ENCODE data around the gene SLC39A11.

SLC39A11 gene

GRCh38 chr17:72754513-72754912, 338.0 kb downstream of the SLC39A11 start (continued):
- no peak for TF ChIP-seq TCF4 (CRISPR knock-in tag; IDR thresholded peaks at IDR 0.05; ENCODE audit: borderline replicate concordance)
- no peak for TF ChIP-seq ARNTL (CRISPR knock-in tag; IDR thresholded peaks at IDR 0.05; ENCODE audit: borderline replicate concordance, low read depth)
- TF ChIP-seq ISL1 (CRISPR knock-in tag; IDR thresholded peaks at IDR 0.05) = no peak
- no peak for TF ChIP-seq GLIS3 (CRISPR knock-in tag; IDR thresholded peaks at IDR 0.05)
- TF ChIP-seq POU6F1 (CRISPR knock-in tag; IDR thresholded peaks at IDR 0.05; ENCODE audit: borderline replicate concordance, low read depth) = no peak

DNA sequence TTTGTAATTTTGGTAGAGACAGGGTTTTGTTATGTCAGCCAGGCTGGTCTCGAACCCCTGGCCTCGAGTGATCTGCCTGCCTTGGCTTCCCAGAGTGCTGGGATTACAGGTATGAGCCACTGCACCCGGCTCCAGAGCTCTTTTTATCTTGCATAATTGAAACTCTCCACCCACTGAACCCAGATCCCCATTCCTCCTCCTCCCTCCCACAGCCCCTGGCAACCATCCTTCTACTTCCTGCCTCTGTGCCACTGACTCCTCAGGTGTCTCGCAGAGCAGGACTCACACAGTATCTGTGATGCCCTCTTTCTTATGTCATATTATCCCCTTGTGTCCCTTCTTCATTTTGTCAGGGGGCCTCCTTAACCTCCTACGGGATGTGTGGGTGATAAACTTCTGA, 340.7 kb downstream of the SLC39A11 start:
- no peak for TF ChIP-seq ESRRG (CRISPR knock-in tag; IDR thresholded peaks at IDR 0.05)
- no peak for TF ChIP-seq ZFP30 (CRISPR knock-in tag; IDR thresholded peaks at IDR 0.05)
- TF ChIP-seq ZC3H10 (CRISPR knock-in tag; IDR thresholded peaks at IDR 0.05) = no peak
- no peak for TF ChIP-seq PATZ1 (CRISPR knock-in tag; IDR thresholded peaks at IDR 0.05; ENCODE audit: borderline replicate concordance)
- TF ChIP-seq TCF4 (CRISPR knock-in tag; IDR thresholded peaks at IDR 0.05; ENCODE audit: borderline replicate concordance) = no peak
- ATAC-seq = no peak

GRCh38 chr17:72749119-72749572, 343.3 kb downstream of the SLC39A11 start:
- no peak for ATAC-seq
- TF ChIP-seq, protein P1, sequence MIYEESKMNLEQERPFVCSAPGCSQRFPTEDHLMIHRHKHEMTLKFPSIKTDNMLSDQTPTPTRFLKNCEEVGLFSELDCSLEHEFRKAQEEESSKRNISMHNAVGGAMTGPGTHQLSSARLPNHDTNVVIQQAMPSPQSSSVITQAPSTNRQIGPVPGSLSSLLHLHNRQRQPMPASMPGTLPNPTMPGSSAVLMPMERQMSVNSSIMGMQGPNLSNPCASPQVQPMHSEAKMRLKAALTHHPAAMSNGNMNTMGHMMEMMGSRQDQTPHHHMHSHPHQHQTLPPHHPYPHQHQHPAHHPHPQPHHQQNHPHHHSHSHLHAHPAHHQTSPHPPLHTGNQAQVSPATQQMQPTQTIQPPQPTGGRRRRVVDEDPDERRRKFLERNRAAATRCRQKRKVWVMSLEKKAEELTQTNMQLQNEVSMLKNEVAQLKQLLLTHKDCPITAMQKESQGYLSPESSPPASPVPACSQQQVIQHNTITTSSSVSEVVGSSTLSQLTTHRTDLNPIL (CRISPR knock-in tag; IDR thresholded peaks at IDR 0.05; ENCODE audit: low read depth) = no peak
- no peak for TF ChIP-seq POU6F1 (CRISPR knock-in tag; IDR thresholded peaks at IDR 0.05; ENCODE audit: borderline replicate concordance, low read depth)
- TF ChIP-seq ARNTL (CRISPR knock-in tag; IDR thresholded peaks at IDR 0.05; ENCODE audit: borderline replicate concordance, low read depth) = no peak
- TF ChIP-seq ZNF8 (CRISPR knock-in tag; IDR thresholded peaks at IDR 0.05) = no peak
- no peak for TF ChIP-seq TCF4 (CRISPR knock-in tag; IDR thresholded peaks at IDR 0.05; ENCODE audit: borderline replicate concordance)
- no peak for TF ChIP-seq ZFP30 (CRISPR knock-in tag; IDR thresholded peaks at IDR 0.05)
- no peak for TF ChIP-seq OSR1 (CRISPR knock-in tag; IDR thresholded peaks at IDR 0.05)
- no peak for TF ChIP-seq RARB (CRISPR knock-in tag; IDR thresholded peaks at IDR 0.05)
- TF ChIP-seq CSDC2 (CRISPR knock-in tag; IDR thresholded peaks at IDR 0.05) = no peak
- TF ChIP-seq, protein P2, sequence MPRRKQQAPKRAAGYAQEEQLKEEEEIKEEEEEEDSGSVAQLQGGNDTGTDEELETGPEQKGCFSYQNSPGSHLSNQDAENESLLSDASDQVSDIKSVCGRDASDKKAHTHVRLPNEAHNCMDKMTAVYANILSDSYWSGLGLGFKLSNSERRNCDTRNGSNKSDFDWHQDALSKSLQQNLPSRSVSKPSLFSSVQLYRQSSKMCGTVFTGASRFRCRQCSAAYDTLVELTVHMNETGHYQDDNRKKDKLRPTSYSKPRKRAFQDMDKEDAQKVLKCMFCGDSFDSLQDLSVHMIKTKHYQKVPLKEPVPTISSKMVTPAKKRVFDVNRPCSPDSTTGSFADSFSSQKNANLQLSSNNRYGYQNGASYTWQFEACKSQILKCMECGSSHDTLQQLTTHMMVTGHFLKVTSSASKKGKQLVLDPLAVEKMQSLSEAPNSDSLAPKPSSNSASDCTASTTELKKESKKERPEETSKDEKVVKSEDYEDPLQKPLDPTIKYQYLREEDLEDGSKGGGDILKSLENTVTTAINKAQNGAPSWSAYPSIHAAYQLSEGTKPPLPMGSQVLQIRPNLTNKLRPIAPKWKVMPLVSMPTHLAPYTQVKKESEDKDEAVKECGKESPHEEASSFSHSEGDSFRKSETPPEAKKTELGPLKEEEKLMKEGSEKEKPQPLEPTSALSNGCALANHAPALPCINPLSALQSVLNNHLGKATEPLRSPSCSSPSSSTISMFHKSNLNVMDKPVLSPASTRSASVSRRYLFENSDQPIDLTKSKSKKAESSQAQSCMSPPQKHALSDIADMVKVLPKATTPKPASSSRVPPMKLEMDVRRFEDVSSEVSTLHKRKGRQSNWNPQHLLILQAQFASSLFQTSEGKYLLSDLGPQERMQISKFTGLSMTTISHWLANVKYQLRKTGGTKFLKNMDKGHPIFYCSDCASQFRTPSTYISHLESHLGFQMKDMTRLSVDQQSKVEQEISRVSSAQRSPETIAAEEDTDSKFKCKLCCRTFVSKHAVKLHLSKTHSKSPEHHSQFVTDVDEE (CRISPR knock-in tag; IDR thresholded peaks at IDR 0.05) = no peak
- no peak for TF ChIP-seq ZFP3 (CRISPR knock-in tag; IDR thresholded peaks at IDR 0.05)
- TF ChIP-seq ZNF70 (CRISPR knock-in tag; IDR thresholded peaks at IDR 0.05) = no peak
- no peak for TF ChIP-seq SNAI2 (CRISPR knock-in tag; IDR thresholded peaks at IDR 0.05)
- no peak for TF ChIP-seq BACH2 (CRISPR knock-in tag; IDR thresholded peaks at IDR 0.05; ENCODE audit: borderline replicate concordance)
- no peak for TF ChIP-seq CSRNP3 (CRISPR knock-in tag; IDR thresholded peaks at IDR 0.05)
- no peak for TF ChIP-seq ISL1 (CRISPR knock-in tag; IDR thresholded peaks at IDR 0.05)
- TF ChIP-seq PATZ1 (CRISPR knock-in tag; IDR thresholded peaks at IDR 0.05; ENCODE audit: borderline replicate concordance) = no peak

All from SK-N-SH treated with all-trans-retinoic acid at 6 μM for 48 hours (cell line).